ENCODE measurements around the gene PGC. TPM values are rescaled to one million over a fixed set of nuclear protein-coding genes. Genes with fewer than 3 reads are reported as not detected.

The PGC gene
- total RNA-seq = not detected

DNA sequence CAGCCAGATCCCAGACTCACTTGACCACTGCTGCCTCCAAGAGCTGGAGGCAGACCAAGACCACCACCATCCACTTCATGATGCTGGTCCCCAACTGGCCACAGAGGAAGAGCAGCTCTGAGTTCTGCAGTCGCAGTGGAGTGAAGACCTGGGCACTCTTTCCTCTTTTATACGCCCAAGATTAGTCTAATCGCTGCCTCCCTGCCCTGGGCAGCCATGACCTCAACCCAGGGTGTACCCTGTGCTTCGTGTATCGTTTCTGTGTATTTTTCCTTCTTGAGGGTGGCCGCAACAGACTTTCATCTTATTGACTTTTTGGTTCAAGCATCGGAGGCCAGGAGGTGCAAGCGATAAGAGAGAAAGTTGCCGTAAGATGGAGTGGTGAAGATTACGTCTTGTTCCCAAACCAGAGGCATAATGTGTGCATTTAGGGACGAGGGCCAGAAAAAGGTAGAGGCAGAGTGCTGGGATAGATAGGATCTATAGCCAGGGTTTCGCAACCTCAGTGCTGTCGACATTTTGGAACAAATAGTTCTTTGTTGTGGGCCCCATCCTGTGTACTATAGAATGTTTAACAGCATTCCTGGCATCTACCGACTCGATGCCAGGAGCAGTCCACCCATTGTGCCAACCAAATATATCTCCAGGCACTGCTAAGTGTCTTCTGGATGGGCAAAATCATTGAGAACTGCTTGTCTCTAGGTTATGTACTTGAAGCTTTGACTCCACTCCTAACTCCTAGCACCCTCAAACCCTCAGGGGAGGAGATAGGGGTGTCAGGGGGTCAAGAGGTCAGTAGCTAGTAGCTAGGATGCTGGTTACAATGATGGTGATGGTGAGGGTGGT is at the start of gene PGC:
Gene PGC, minus strand, starts transcription at position 142 of the 846 bp plus-strand sequence. Its CDS starts 63 bp downstream, at position 79.
- Histone ChIP-seq H3K4me3 (replicated peaks in 1 of 3) (no peak within 1 kb of the TSS), H3K36me3 (no peaks in the 10 kb centered on the region), H3K4me1 (peaks cover 0 to 5% of the 10 kb centered on the region in 2 donors), H3K27ac (no peak within 1 kb of the TSS), H3K9me3 (no peaks in the 10 kb centered on the region), H3K27me3 (no peaks in the 10 kb centered on the region)
- DNase-seq = no peak
- intact Hi-C loops (cut with DNase I) = no loop called here
- WGBS, 2 donors = 89 to 95% methylated on average over 15 of the region's 15 CpGs
- TF ChIP-seq POLR2A (IDR thresholded peaks at IDR 0.05) = no peak
- TF ChIP-seq, protein P1, sequence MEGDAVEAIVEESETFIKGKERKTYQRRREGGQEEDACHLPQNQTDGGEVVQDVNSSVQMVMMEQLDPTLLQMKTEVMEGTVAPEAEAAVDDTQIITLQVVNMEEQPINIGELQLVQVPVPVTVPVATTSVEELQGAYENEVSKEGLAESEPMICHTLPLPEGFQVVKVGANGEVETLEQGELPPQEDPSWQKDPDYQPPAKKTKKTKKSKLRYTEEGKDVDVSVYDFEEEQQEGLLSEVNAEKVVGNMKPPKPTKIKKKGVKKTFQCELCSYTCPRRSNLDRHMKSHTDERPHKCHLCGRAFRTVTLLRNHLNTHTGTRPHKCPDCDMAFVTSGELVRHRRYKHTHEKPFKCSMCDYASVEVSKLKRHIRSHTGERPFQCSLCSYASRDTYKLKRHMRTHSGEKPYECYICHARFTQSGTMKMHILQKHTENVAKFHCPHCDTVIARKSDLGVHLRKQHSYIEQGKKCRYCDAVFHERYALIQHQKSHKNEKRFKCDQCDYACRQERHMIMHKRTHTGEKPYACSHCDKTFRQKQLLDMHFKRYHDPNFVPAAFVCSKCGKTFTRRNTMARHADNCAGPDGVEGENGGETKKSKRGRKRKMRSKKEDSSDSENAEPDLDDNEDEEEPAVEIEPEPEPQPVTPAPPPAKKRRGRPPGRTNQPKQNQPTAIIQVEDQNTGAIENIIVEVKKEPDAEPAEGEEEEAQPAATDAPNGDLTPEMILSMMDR (IDR thresholded peaks at IDR 0.05) = no peak

DNA sequence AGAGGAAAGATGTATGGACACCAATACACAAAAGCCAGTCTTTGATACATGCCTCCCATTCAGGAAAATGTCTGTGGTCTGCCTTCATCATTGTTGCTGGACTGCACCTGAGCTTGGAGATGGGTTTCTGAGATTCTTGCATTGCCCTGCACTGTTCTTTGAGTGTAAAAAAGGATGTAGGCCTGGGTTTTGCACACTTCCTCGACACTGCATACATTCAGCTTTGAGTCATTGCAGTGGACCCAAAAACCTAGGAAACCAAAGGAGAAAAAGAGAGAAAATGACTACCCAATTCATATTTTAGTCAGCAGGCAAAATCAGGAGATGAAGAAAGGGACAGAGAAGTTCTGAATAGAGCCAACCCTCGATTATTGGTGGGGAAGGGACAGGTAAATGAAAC is 49.3 kb upstream of the PGC start:
- WGBS, 2 donors = 86 to 89% methylated on average over 2 of the region's 2 CpGs
- no peaks in the 10 kb centered on the region for H3K27me3 ChIP-seq
- H3K9me3 ChIP-seq = no peaks in the 10 kb centered on the region
- intact Hi-C loops (cut with DNase I) = no loop called here
- no peak for TF ChIP-seq POLR2A (IDR thresholded peaks at IDR 0.05)
- TF ChIP-seq, protein P1 (IDR thresholded peaks at IDR 0.05) = no peak
- no peaks in the 10 kb centered on the region for H3K4me1 ChIP-seq
- H3K4me3 ChIP-seq (replicated peaks in 1 of 3) = no peak overlapping the region
- H3K36me3 ChIP-seq = peaks cover 15 to 29% of the 10 kb centered on the region in 2 donors
- H3K27ac ChIP-seq = no peak overlapping the region
- no peak for DNase-seq

DNA sequence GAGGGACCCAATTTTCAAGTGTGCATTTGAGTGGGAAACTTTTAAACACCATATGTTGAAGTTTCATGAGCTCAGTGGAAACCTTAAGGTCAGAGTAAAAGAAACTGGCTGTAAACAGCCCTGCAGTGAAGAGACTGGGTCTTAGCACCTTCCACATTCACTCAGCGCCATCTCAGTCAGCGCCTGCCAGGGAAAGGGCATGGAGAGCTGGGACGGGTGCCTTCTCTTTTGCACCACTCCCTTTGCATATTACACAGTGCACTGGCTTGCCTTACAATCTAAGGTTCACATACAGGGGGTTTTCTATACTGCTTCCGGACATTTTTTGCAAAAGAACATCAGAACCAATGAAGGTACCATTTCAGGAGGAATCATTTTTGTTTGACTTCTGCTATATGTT is 44.8 kb upstream of the PGC start:
- intact Hi-C loops (cut with DNase I) = no loop called here
- Histone ChIP-seq H3K27me3 (no peaks in the 10 kb centered on the region), H3K4me3 (replicated peaks in 1 of 3) (no peak overlapping the region), H3K4me1 (peaks cover 0 to 8% of the 10 kb centered on the region in 2 donors), H3K27ac (no peak overlapping the region), H3K9me3 (no peaks in the 10 kb centered on the region), H3K36me3 (peaks cover 21 to 29% of the 10 kb centered on the region in 2 donors)
- 84 to 87% methylated on average over 4 of the region's 4 CpGs for WGBS, 2 donors
- TF ChIP-seq POLR2A (IDR thresholded peaks at IDR 0.05) = no peak
- TF ChIP-seq, protein P1 (IDR thresholded peaks at IDR 0.05) = no peak
- DNase-seq = no peak

DNA sequence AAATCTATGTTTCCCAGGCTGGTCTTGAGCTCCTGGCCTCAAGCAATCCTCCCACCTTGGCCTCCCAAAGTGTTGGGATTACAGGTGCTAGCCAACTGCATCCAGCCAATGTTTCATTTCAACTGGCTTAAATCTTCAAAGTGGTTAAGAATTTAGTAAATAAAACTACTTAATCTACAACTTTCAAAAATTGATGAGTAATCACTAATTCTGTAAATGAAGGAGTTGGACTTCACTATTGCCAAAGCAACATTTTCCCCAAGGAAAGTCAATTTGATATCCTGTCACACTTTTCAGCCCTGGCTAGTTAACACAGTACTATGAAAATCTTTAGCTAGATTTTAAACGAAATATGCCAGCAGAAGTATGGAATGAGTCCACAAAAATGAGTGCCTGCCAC is 44.1 kb upstream of the PGC start:
- intact Hi-C loops (cut with DNase I) = no loop called here
- Histone ChIP-seq H3K27me3 (no peaks in the 10 kb centered on the region), H3K36me3 (peaks cover 21 to 29% of the 10 kb centered on the region in 2 donors), H3K27ac (no peak overlapping the region), H3K4me3 (replicated peaks in 1 of 3) (no peak overlapping the region), H3K4me1 (peaks cover under 1 to 8% of the 10 kb centered on the region in 2 donors), H3K9me3 (no peaks in the 10 kb centered on the region)
- no peak for DNase-seq
- TF ChIP-seq POLR2A (IDR thresholded peaks at IDR 0.05) = no peak
- TF ChIP-seq, protein P1 (IDR thresholded peaks at IDR 0.05) = no peak
- 88 to 89% methylated on average over 1 of the region's 1 CpG for WGBS, 2 donors

DNA sequence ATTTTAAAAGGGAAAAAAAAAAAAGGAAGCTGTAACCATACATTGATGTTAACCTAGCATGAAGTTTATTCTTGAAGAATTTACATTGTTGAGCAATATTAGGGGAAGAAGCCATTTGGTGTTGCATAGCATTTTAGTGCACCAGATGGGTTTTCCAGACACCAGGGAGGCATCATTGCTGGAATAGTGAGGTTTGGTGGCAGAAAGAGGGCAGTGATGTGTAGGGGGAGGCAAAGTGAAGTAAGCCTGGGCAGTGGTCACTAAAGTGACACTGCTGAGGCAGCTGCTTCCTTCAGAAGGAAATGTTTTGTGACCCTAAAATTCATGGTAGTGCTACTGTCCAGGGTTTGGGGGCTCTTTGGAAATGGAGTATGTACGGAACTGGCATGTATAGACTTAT is 42.8 kb upstream of the PGC start:
- no peak overlapping the region for H3K27ac ChIP-seq
- TF ChIP-seq POLR2A (IDR thresholded peaks at IDR 0.05) = no peak
- TF ChIP-seq, protein P1 (IDR thresholded peaks at IDR 0.05) = no peak
- H3K36me3 ChIP-seq = peaks cover 12 to 18% of the 10 kb centered on the region in 2 donors
- peaks cover 7 to 20% of the 10 kb centered on the region in 2 donors for H3K4me1 ChIP-seq
- intact Hi-C loops (cut with DNase I) = no loop called here
- no peak for DNase-seq
- H3K27me3 ChIP-seq = no peaks in the 10 kb centered on the region
- H3K9me3 ChIP-seq = no peaks in the 10 kb centered on the region
- no peak overlapping the region for H3K4me3 ChIP-seq (replicated peaks in 1 of 3)
- WGBS, 2 donors = 93 to 100% methylated on average over 1 of the region's 1 CpG

Measured in thyroid gland (tissue), 4 donors.